Thyroid gland (tissue), 4 donors: Measurements from ENCODE around the gene SMPD1. TPM values are rescaled to one million over a fixed set of nuclear protein-coding genes. Genes with fewer than 3 reads are reported as not detected.
A peak's percentile ranks its signal among the peaks of the same experiment; 100 is the strongest.

ENCODE experiments used
- DNase-seq, 2 donors: peaks; one replicate each; pipeline ENCODE4 v3.0.0-alpha.2; 2019
- H3K27ac ChIP-seq, 3 donors: fragments of 200-600 bp; sonication (generic); 1 replicate in 2 of 3; 2 replicates in 1 of 3; pipeline ENCODE4 v1.5.1; 2016 to 2019; ENCODE audit warnings: mild to moderate bottlenecking in 1 of 3, moderate library complexity in 1 of 3
- H3K27me3 ChIP-seq: fragments of 200-600 bp; sonication (generic); one replicate; pipeline ENCODE4 v1.5.1; 2019
- H3K36me3 ChIP-seq, 2 donors: fragments of 200-600 bp; sonication (generic); one replicate each; pipeline ENCODE4 v1.5.1; 2016 to 2019
- H3K4me1 ChIP-seq, 2 donors: fragments of 200-600 bp; sonication (generic); one replicate each; pipeline ENCODE4 v1.5.1; 2017 to 2019
- H3K4me3 ChIP-seq, 3 donors: fragments of 200-600 bp; sonication (generic); replicated peaks in 1 of 3; 1 replicate in 2 of 3; 2 replicates in 1 of 3; pipeline ENCODE4 v1.5.1; 2016; ENCODE audit warnings: mild to moderate bottlenecking in 1 of 3
- H3K9me3 ChIP-seq: fragments of 200-600 bp; sonication (generic); one replicate; pipeline ENCODE4 v1.5.1; 2017
- CTCF ChIP-seq, 6 experiments: fragments of 200-600 bp in 3 of 6; fragments of 450-650 bp in 3 of 6; sonication (generic) in 3 of 6; IDR thresholded peaks; one replicate each; pipeline ENCODE4 v1.5.1; 2016 to 2019; ENCODE audit warnings: antibody characterized with exemption in 6 of 6, mild to moderate bottlenecking in 2 of 6, inconsistent platforms in 1 of 6, moderate library complexity in 1 of 6
- POLR2A ChIP-seq, 2 donors: fragments of 450-650 bp; IDR thresholded peaks; one replicate each; pipeline ENCODE4 v1.6.1; 2017; ENCODE audit warnings: antibody characterized with exemption in 2 of 2, mild to moderate bottlenecking in 2 of 2, moderate library complexity in 1 of 2
- WGBS, 2 donors: methylation state at CpG; one replicate each; pipeline ENCODE4 v1.1.5; 2017; 5-methylcytosine and 5-hydroxymethylcytosine counted together
- intact Hi-C: fragments of 100-400 bp; cut with DNase I; formaldehyde crosslinking; loops from one replicate; pipeline ENCODE4 v1.15.1; 2023
- total RNA-seq, 4 donors: library from RNA; depleted of rRNA; stranded (reverse); fragments of >200 nt; gene quantifications; one replicate each; pipeline ENCODE4 v1.2.3, GENCODE V29; 2016

The SMPD1 gene
- total RNA-seq, 4 donors from 2014 or later = 39.6 to 82.4 (median 57.6) TPM

GRCh38 chr11:6353367-6353987 is 36.8 kb upstream of the SMPD1 start:
- WGBS, 2 donors = 6 to 9% methylated on average over 5 of the region's 5 CpGs
- Histone ChIP-seq H3K27ac (no peak overlapping the region), H3K4me3 (no peak overlapping the region), H3K4me1 (no peaks in the 10 kb centered on the region), H3K27me3 (no peaks in the 10 kb centered on the region), H3K36me3 (no peaks in the 10 kb centered on the region), H3K9me3 (no peaks in the 10 kb centered on the region)
- peak; percentile 58 to 62 for DNase-seq
- intact Hi-C loops = loop anchor here (5.0 to 10.0 kb wide), 2 partner anchors 101 to 329 kb away; no protein-coding TSS in a partner anchor
- peak; percentile 67 to 95 (median 86) for TF ChIP-seq CTCF (IDR thresholded peaks at IDR 0.05)
- TF ChIP-seq POLR2A (IDR thresholded peaks at IDR 0.05) = no peak

- Histone ChIP-seq H3K9me3 (no peaks in the 10 kb centered on the region), H3K27ac (no peak overlapping the region), H3K4me1 (no peaks in the 10 kb centered on the region), H3K27me3 (no peaks in the 10 kb centered on the region), H3K4me3 (no peak overlapping the region), H3K36me3 (no peaks in the 10 kb centered on the region)
- DNase-seq = no peak
- 63 to 77% methylated on average over 4 of the region's 4 CpGs for WGBS, 2 donors
- intact Hi-C loops = loop anchor here (5.0 to 10.0 kb wide), 2 partner anchors 103 to 330 kb away; no protein-coding TSS in a partner anchor
- no peak for TF ChIP-seq POLR2A (IDR thresholded peaks at IDR 0.05)
- TF ChIP-seq CTCF (IDR thresholded peaks at IDR 0.05) = no peak
These were observed 35.4 kb upstream of the SMPD1 start for GRCh38 chr11:6354651-6355485.

- DNase-seq = no peak
- 36 to 38% methylated on average over 4 of the region's 4 CpGs for WGBS, 2 donors
- Histone ChIP-seq H3K36me3 (no peaks in the 10 kb centered on the region), H3K27ac (no peak overlapping the region), H3K27me3 (no peaks in the 10 kb centered on the region), H3K9me3 (no peaks in the 10 kb centered on the region), H3K4me3 (no peak overlapping the region), H3K4me1 (no peaks in the 10 kb centered on the region)
- TF ChIP-seq CTCF (IDR thresholded peaks at IDR 0.05) = no peak
- TF ChIP-seq POLR2A (IDR thresholded peaks at IDR 0.05) = no peak
- intact Hi-C loops = loop anchor here (10.0 kb wide), 1 partner anchor 332 kb away; no protein-coding TSS in a partner anchor
These were observed 33.7 kb upstream of the SMPD1 start for GRCh38 chr11:6356503-6357055.

GRCh38 chr11:6357222-6357621 is 33.1 kb upstream of the SMPD1 start:
- WGBS, 2 donors = 64 to 71% methylated on average over 9 of the region's 9 CpGs
- peak in 1 of 2 donors; percentile 18 for DNase-seq
- H3K36me3 ChIP-seq = no peaks in the 10 kb centered on the region
- H3K9me3 ChIP-seq = no peaks in the 10 kb centered on the region
- no peak overlapping the region for H3K4me3 ChIP-seq
- H3K27me3 ChIP-seq = no peaks in the 10 kb centered on the region
- H3K27ac ChIP-seq = no peak overlapping the region
- intact Hi-C loops = loop anchor here (10.0 kb wide), 1 partner anchor 332 kb away; no protein-coding TSS in a partner anchor
- H3K4me1 ChIP-seq = no peaks in the 10 kb centered on the region
- TF ChIP-seq POLR2A (IDR thresholded peaks at IDR 0.05) (no peak), CTCF (IDR thresholded peaks at IDR 0.05) (no peak)
